Neural cell (in vitro differentiated cells): ENCODE measurements around the gene ACTMAP.

ENCODE experiments used
- EZH2 ChIP-seq: fragments of 200-600, 300-800 bp; shearing (Covaris generic), sonication (generic); IDR thresholded peaks from 2 replicates; pipeline ENCODE4 v1.6.1; 2014; ENCODE audit warnings: antibody characterized with exemption, low read length, borderline replicate concordance, mild to moderate bottlenecking; ENCODE audit not compliant: insufficient read depth, poor library complexity, severe bottlenecking
- POLR2AphosphoS5 ChIP-seq: IDR thresholded peaks from 2 replicates; pipeline ENCODE4 v1.6.1; 2012
- SMC3 ChIP-seq: fragments of 450-650 bp; conservative IDR thresholded peaks from 2 replicates; pipeline ENCODE4 v1.6.1; 2014; ENCODE audit warnings: antibody characterized with exemption, mild to moderate bottlenecking, moderate library complexity; ENCODE audit not compliant: poor library complexity
- TF ChIP-seq, protein P1 (sequence below): fragments of 450-650 bp; IDR thresholded peaks from 2 replicates; pipeline ENCODE4 v1.5.1; 2014; ENCODE audit warnings: antibody characterized with exemption, mild to moderate bottlenecking, moderate library complexity; ENCODE audit not compliant: poor library complexity, severe bottlenecking

DNA sequence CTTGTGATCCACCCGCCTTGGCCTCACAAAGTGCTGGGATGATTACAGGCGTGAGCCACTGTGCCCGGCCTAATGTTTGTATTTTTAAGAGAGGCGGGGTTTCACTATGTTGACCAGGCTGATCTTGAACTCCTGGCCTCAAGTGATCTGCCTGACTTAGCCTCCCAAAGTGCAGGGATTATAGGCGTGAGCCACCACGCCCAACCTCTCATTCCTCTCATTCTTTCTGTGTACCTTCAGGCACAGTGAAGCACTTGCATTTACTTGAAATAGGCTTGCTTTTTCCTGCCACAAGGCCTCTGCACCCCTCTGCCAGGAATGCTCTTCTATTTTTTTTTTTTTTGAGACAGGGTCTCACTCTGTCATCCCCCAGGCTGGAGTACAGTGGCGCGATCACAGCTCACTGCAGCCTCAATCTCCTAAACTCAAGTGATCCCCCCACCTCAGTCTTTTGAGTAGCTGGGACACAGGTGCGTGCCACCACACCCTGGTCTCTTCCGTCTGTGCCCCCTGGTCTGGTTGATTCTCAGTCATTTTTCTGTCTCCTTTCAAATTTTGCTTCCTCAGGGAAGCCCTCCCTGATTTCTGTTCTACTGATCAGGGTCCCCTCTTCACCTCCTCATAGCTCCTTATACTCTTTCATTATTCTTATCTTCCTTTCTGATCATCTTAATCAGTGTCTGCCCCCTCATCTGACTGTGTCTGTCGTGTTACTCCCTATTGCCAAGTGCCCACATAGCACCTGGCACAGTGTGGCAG is 15.1 kb downstream of the ACTMAP start:
- TF ChIP-seq, protein P1, sequence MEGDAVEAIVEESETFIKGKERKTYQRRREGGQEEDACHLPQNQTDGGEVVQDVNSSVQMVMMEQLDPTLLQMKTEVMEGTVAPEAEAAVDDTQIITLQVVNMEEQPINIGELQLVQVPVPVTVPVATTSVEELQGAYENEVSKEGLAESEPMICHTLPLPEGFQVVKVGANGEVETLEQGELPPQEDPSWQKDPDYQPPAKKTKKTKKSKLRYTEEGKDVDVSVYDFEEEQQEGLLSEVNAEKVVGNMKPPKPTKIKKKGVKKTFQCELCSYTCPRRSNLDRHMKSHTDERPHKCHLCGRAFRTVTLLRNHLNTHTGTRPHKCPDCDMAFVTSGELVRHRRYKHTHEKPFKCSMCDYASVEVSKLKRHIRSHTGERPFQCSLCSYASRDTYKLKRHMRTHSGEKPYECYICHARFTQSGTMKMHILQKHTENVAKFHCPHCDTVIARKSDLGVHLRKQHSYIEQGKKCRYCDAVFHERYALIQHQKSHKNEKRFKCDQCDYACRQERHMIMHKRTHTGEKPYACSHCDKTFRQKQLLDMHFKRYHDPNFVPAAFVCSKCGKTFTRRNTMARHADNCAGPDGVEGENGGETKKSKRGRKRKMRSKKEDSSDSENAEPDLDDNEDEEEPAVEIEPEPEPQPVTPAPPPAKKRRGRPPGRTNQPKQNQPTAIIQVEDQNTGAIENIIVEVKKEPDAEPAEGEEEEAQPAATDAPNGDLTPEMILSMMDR, result no peak
- no peak for TF ChIP-seq POLR2AphosphoS5
- no peak for TF ChIP-seq EZH2
- no peak for TF ChIP-seq SMC3
